Mammary epithelial cell (primary cell): ENCODE results near the gene RNF150.

Source experiments
- CTCF ChIP-seq, 2 donors: IDR thresholded peaks in 1 of 2; conservative IDR thresholded peaks in 1 of 2; 2 replicates each; pipeline ENCODE4 v1.5.1; 2011 to 2012; ENCODE audit warnings: inconsistent platforms in 2 of 2, low read length in 2 of 2, mild to moderate bottlenecking in 2 of 2, control low read depth in 1 of 2, low read depth in 1 of 2; ENCODE audit not compliant: insufficient read depth in 1 of 2; ENCODE audit errors: extremely low read depth in 1 of 2
- EZH2 ChIP-seq: IDR thresholded peaks from 2 replicates; pipeline ENCODE4 v1.6.1; 2012; ENCODE audit warnings: low read length, inconsistent platforms, borderline replicate concordance

GRCh38 chr4:140829825-140830224 is 303.4 kb downstream of the RNF150 start:
- no peak for TF ChIP-seq CTCF (conservative IDR thresholded peaks at IDR 0.05 in 1 of 2, IDR thresholded peaks at IDR 0.05 in 1 of 2; ENCODE audit: extremely low read depth in 1 of 2, insufficient read depth in 1 of 2, low read depth in 1 of 2, low read length in 2 of 2)
- TF ChIP-seq EZH2 = no peak
